ENCODE measurements around the gene RAD52. TPM values are rescaled to one million over a fixed set of nuclear protein-coding genes. Genes with fewer than 3 reads are reported as not detected.

Gene RAD52
- polyA plus RNA-seq, 1 experiment, result 15.3 TPM

DNA sequence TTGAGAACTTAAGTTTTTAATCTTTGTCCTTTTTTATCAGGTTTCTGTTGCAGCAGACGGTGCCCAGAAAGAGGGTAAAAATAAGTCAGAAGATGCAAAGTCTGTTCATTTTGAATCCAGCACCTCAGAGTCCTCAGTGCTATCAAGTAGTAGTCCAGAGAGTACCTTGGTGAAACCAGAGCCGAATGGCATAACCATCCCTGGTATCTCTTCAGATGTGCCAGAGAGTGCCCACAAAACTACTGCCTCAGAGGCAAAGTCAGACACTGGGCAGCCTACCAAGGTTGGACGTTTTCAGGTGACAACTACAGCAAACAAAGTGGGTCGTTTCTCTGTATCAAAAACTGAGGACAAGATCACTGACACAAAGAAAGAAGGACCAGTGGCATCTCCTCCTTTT is 53.5 kb downstream of the RAD52 start:
- ChIA-PET POLR2A (no interaction called here), CTCF (interaction anchor here (1.3 to 1.4 kb wide), 3 partner anchors 21 to 320 kb away, joined by 3 to 4 read pairs (median 4); no protein-coding TSS in a partner anchor)
- H3K27me3 ChIP-seq (ENCODE audit: control insufficient read depth, insufficient read depth, low read length), result no peaks in the 10 kb centered on the region
- no peak for DNase-seq (ENCODE audit: low read depth)
- no peak overlapping the region for H3K4me3 ChIP-seq (ENCODE audit: low read depth, low read length)
- peaks cover 14% of the 10 kb centered on the region for H3K36me3 ChIP-seq (ENCODE audit: control insufficient read depth, insufficient read depth, low read length)
- TF ChIP-seq, protein P1, sequence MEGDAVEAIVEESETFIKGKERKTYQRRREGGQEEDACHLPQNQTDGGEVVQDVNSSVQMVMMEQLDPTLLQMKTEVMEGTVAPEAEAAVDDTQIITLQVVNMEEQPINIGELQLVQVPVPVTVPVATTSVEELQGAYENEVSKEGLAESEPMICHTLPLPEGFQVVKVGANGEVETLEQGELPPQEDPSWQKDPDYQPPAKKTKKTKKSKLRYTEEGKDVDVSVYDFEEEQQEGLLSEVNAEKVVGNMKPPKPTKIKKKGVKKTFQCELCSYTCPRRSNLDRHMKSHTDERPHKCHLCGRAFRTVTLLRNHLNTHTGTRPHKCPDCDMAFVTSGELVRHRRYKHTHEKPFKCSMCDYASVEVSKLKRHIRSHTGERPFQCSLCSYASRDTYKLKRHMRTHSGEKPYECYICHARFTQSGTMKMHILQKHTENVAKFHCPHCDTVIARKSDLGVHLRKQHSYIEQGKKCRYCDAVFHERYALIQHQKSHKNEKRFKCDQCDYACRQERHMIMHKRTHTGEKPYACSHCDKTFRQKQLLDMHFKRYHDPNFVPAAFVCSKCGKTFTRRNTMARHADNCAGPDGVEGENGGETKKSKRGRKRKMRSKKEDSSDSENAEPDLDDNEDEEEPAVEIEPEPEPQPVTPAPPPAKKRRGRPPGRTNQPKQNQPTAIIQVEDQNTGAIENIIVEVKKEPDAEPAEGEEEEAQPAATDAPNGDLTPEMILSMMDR (IDR thresholded peaks at IDR 0.05; ENCODE audit: insufficient read depth, low read depth, low read length), result no peak

DNA sequence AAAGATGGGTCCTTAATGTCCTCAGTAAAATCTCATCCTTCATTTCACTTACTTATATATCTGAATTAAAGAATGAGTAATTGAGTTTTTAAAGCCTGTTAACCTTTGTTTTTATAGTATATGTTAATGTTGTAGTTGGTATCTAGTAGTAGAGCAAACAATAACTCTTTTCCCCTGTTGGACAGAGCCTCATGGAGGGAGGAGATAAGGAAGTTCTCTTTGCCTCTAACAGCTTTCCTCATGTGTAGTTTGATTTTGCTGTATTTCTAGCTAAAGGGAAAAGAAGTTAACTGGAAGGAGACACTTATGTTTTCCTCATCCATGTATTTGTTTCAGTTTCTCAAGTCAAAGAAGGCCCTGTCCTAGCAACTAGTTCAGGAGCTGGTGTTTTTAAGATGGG is 55.3 kb downstream of the RAD52 start:
- peaks cover 8% of the 10 kb centered on the region for H3K36me3 ChIP-seq (ENCODE audit: control insufficient read depth, insufficient read depth, low read length)
- TF ChIP-seq, protein P1 (IDR thresholded peaks at IDR 0.05; ENCODE audit: insufficient read depth, low read depth, low read length), result no peak
- CTCF ChIA-PET, result interaction anchor here (1.2 kb wide), 1 partner anchor 324 kb away, joined by 3 read pairs; no protein-coding TSS in a partner anchor
- no peak overlapping the region for H3K4me3 ChIP-seq (ENCODE audit: low read depth, low read length)
- POLR2A ChIA-PET, result no interaction called here
- DNase-seq (ENCODE audit: low read depth), result no peak
- no peaks in the 10 kb centered on the region for H3K27me3 ChIP-seq (ENCODE audit: control insufficient read depth, insufficient read depth, low read length)

DNA sequence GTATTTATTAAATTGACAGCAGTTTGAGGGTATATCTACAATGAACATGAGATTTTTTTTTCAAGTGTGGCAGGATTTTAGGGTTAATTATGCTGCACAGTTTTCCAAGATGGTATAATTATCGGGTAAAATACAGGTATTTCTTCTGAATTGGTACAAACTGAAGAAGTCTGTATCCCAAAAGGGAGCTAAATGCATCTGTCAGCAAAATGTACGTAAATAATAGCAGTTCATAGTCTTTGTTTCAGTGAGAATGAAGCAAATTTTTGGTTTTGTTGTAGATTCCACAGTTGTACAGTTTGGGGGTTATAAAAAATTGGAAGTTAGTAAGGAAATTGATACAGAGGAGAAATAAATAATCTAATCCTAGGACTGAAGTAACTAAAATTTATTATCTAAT is 63.3 kb downstream of the RAD52 start:
- no peak overlapping the region for H3K4me3 ChIP-seq (ENCODE audit: low read depth, low read length)
- ChIA-PET CTCF (interaction anchor here (0.6 to 1.5 kb wide), 4 partner anchors 13 to 310 kb away, joined by 3 to 4 read pairs (median 3); no protein-coding TSS in a partner anchor), POLR2A (no interaction called here)
- H3K36me3 ChIP-seq (ENCODE audit: control insufficient read depth, insufficient read depth, low read length), result peaks cover 24% of the 10 kb centered on the region
- DNase-seq (ENCODE audit: low read depth), result no peak
- TF ChIP-seq, protein P1 (IDR thresholded peaks at IDR 0.05; ENCODE audit: insufficient read depth, low read depth, low read length), result no peak
- no peaks in the 10 kb centered on the region for H3K27me3 ChIP-seq (ENCODE audit: control insufficient read depth, insufficient read depth, low read length)

DNA sequence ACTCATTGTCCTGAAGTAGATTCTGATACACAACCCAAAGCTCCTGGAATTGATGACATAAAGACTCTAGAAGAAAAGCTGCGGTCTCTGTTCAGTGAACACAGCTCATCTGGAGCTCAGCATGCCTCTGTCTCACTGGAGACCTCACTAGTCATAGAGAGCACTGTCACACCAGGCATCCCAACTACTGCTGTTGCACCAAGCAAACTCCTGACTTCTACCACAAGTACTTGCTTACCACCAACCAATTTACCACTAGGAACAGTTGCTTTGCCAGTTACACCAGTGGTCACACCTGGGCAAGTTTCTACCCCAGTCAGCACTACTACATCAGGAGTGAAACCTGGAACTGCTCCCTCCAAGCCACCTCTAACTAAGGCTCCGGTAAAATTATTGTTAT is 63.8 kb downstream of the RAD52 start:
- ChIA-PET POLR2A (no interaction called here), CTCF (interaction anchor here (0.6 to 1.5 kb wide), 2 partner anchors 30 to 338 kb away, joined by 3 read pairs; no protein-coding TSS in a partner anchor)
- H3K36me3 ChIP-seq (ENCODE audit: control insufficient read depth, insufficient read depth, low read length), result peaks cover 25% of the 10 kb centered on the region
- TF ChIP-seq, protein P1 (IDR thresholded peaks at IDR 0.05; ENCODE audit: insufficient read depth, low read depth, low read length), result no peak
- no peaks in the 10 kb centered on the region for H3K27me3 ChIP-seq (ENCODE audit: control insufficient read depth, insufficient read depth, low read length)
- no peak for DNase-seq (ENCODE audit: low read depth)
- no peak overlapping the region for H3K4me3 ChIP-seq (ENCODE audit: low read depth, low read length)

DNA sequence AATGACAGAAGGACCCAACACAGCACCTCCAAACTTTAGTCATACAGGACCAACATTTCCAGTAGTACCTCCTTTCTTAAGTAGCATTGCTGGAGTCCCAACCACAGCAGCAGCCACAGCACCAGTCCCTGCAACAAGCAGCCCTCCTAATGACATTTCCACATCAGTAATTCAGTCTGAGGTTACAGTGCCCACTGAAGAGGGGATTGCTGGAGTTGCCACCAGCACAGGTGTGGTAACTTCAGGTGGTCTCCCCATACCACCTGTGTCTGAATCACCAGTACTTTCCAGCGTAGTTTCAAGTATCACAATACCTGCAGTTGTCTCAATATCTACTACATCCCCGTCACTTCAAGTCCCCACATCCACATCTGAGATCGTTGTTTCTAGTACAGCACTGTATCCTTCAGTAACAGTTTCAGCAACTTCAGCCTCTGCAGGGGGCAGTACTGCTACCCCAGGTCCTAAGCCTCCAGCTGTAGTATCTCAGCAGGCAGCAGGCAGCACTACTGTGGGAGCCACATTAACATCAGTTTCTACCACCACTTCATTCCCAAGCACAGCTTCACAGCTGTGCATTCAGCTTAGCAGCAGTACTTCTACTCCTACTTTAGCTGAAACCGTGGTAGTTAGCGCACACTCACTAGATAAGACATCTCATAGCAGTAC is 64.6 kb downstream of the RAD52 start:
- no peak overlapping the region for H3K4me3 ChIP-seq (ENCODE audit: low read depth, low read length)
- peaks cover 28% of the 10 kb centered on the region for H3K36me3 ChIP-seq (ENCODE audit: control insufficient read depth, insufficient read depth, low read length)
- ChIA-PET POLR2A (no interaction called here), CTCF (interaction anchor here (0.6 to 1.5 kb wide), 2 partner anchors 30 to 338 kb away, joined by 3 read pairs; no protein-coding TSS in a partner anchor)
- no peaks in the 10 kb centered on the region for H3K27me3 ChIP-seq (ENCODE audit: control insufficient read depth, insufficient read depth, low read length)
- no peak for DNase-seq (ENCODE audit: low read depth)
- TF ChIP-seq, protein P1 (IDR thresholded peaks at IDR 0.05; ENCODE audit: insufficient read depth, low read depth, low read length), result no peak
